GM12878 (cell line): ENCODE data around the gene SPIRE1. TPM values are rescaled to one million over a fixed set of nuclear protein-coding genes. Genes with fewer than 3 reads are reported as not detected.

Experiments used
- CBX3 ChIP-seq: fragments of 200-600 bp; sonication (generic); IDR thresholded peaks from 2 replicates; pipeline ENCODE4 v1.6.1; 2016; ENCODE audit warnings: low read depth, borderline replicate concordance
- FOXM1 ChIP-seq: IDR thresholded peaks from 2 replicates; pipeline ENCODE4 v1.6.1; 2012; ENCODE audit warnings: low read depth, mild to moderate bottlenecking, inconsistent platforms, low read length, moderate library complexity
- KAT2A ChIP-seq: conservative IDR thresholded peaks from 2 replicates; pipeline ENCODE4 v1.6.1; 2011; ENCODE audit warnings: low read depth, low read length; ENCODE audit not compliant: control insufficient read depth
- MEF2B ChIP-seq: fragments of 450-650 bp; IDR thresholded peaks from 2 replicates; pipeline ENCODE4 v1.6.1; 2018; ENCODE audit warnings: mild to moderate bottlenecking, moderate library complexity; ENCODE audit not compliant: partially characterized antibody, poor library complexity, severe bottlenecking
- SIN3A ChIP-seq: IDR thresholded peaks from 2 replicates; pipeline ENCODE4 v1.6.1; 2012; ENCODE audit warnings: low read depth, low read length, improper control_type of control experiment
- STAT1 ChIP-seq: fragments of 450-650 bp; conservative IDR thresholded peaks from 2 replicates; pipeline ENCODE4 v1.6.1; 2014; ENCODE audit warnings: antibody characterized with exemption, mild to moderate bottlenecking
- TCF7 ChIP-seq: IDR thresholded peaks from 2 replicates; pipeline ENCODE4 v1.6.1; 2014; ENCODE audit warnings: antibody characterized with exemption, borderline replicate concordance
- ZBTB40 ChIP-seq: fragments of 450-650 bp; IDR thresholded peaks from 2 replicates; pipeline ENCODE4 v1.6.1; 2016; ENCODE audit warnings: mild to moderate bottlenecking, moderate library complexity, borderline replicate concordance
- ZNF592 ChIP-seq: fragments of 450-650 bp; IDR thresholded peaks from 2 replicates; pipeline ENCODE4 v1.6.1; 2017; ENCODE audit warnings: mild to moderate bottlenecking, moderate library complexity
- polyA plus RNA-seq, 11 experiments: library from polyadenylated mRNA; depleted of rRNA in 4 of 11; unstranded in 6 of 11; stranded (reverse) in 5 of 11; fragments of >200 nt; fragmentation: Nextera tagmentation in 4 of 11; fragmentation: Illumina TruSeq in 1 of 11; extraction: Ambion mirVana in 4 of 11; extraction: Trizol in 1 of 11; gene quantifications; 1 replicate in 1 of 11; 2 replicates in 10 of 11; pipeline versions ENCODE4 v1.2.1 to v1.2.3, GENCODE V29; 2011 to 2016; ENCODE audit warnings: inconsistent platforms in 2 of 11, missing spikeins in 2 of 11, low read depth in 1 of 11
- total RNA-seq, 4 experiments: library from RNA; depleted of rRNA in 3 of 4; stranded (reverse); fragments of >200 nt in 3 of 4; fragmentation: Illumina TruSeq in 1 of 4; extraction: Trizol in 1 of 4; gene quantifications; 2 replicates each; pipeline versions ENCODE4 v1.2.1 to v1.2.3, GENCODE V29; 2013 to 2021

The SPIRE1 gene
- total and polyA plus RNA-seq, 10 of the 15 experiments (the other 5 are each of a cell fraction or from before 2014, with no cell fraction given) = 0.18 to 9.2 (median 4.3) TPM

GRCh38 chr18:12478269-12479047 lies 179.4 kb downstream of the SPIRE1 start (continued):
- TF ChIP-seq ZBTB40 = no peak
- no peak for TF ChIP-seq CBX3
- TF ChIP-seq TCF7 = no peak
- no peak for TF ChIP-seq KAT2A
- no peak for TF ChIP-seq MEF2B
- no peak for TF ChIP-seq STAT1
- TF ChIP-seq SIN3A = no peak
- no peak for TF ChIP-seq FOXM1
- TF ChIP-seq ZNF592 = no peak
